Kidney epithelial cell (primary cell): Measurements from ENCODE around the gene SLBP. TPM values are rescaled to one million over a fixed set of nuclear protein-coding genes. Genes with fewer than 3 reads are reported as not detected.

Experiments
- DNase-seq: peaks from one replicate; pipeline ENCODE4 v3.0.0-alpha.2; 2010; ENCODE audit warnings: low read depth
- H3K27me3 ChIP-seq: 2 replicates; pipeline ENCODE4 v1.6.0; 2011; ENCODE audit warnings: low read length; ENCODE audit not compliant: control insufficient read depth, insufficient read depth
- H3K36me3 ChIP-seq: 2 replicates; pipeline ENCODE4 v1.5.1; 2011; ENCODE audit warnings: low read length; ENCODE audit not compliant: control insufficient read depth, insufficient read depth
- H3K4me3 ChIP-seq: 2 replicates; pipeline ENCODE4 v1.5.1; 2011; ENCODE audit warnings: low read depth, mild to moderate bottlenecking, control low read depth, low read length
- CTCF ChIP-seq: IDR thresholded peaks from 2 replicates; pipeline ENCODE4 v1.5.1; 2011; ENCODE audit warnings: mild to moderate bottlenecking, moderate library complexity, low read length, control low read depth, inconsistent platforms; ENCODE audit not compliant: insufficient read depth, poor library complexity, severe bottlenecking
- total RNA-seq: library from RNA; depleted of rRNA; stranded (reverse); fragments of >200 nt; gene quantifications from 2 replicates; pipeline ENCODE4 v1.2.3, GENCODE V29; 2015

SLBP gene
- total RNA-seq, 1 donor from 2014 or later = 74.8 TPM

GRCh38 chr4:1751155-1751918, 39.2 kb upstream of the SLBP start:
- DNase-seq = no peak
- no peaks in the 10 kb centered on the region for H3K36me3 ChIP-seq
- H3K4me3 ChIP-seq = no peak overlapping the region
- TF ChIP-seq CTCF = no peak
- peaks cover 10% of the 10 kb centered on the region for H3K27me3 ChIP-seq

DNA sequence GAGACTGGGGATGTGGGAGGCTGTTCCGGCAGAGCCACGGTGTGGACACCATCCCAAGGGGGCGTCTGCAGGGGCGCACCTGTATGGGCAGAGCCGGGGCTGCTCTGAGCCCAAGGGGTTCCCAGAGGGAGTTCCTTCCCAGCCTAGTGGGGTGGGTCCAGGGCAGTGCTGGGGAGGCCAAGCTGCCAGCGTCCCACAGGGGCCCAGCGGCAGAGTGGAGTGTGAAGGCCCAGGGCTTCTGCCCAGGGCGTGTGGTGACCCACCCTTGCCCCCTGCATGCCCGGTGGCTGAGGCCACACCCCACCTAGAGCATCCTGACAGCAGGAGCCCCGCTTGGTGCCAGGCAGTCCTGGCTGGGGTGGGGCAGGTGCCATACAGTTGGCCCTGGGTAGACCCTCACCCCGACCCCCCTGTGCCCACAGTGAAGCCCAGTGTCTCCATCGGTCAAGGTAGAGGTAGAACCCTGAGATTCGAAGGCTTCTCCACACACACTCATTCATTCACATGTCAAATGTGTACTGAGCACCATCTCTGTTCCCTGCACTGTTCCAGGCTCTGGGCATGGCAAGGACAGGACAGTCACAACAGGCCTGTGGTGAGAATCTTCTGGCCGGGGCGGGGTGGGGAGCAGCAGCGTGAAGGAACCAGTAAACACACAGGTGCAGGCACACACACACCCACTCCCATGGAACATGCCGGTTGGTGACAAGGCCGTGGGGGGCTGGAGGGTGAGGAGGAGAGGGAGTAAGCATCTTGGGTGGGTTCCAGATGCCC, 38.4 kb upstream of the SLBP start:
- H3K36me3 ChIP-seq = no peaks in the 10 kb centered on the region
- no peak overlapping the region for H3K4me3 ChIP-seq
- DNase-seq = no peak
- no peak for TF ChIP-seq CTCF
- peaks cover 8% of the 10 kb centered on the region for H3K27me3 ChIP-seq

- no peaks in the 10 kb centered on the region for H3K36me3 ChIP-seq
- H3K4me3 ChIP-seq = no peak overlapping the region
- no peak for TF ChIP-seq CTCF
- no peak for DNase-seq
- peaks cover 8% of the 10 kb centered on the region for H3K27me3 ChIP-seq
Observed at GRCh38 chr4:1749826-1750225, 37.7 kb upstream of the SLBP start.

GRCh38 chr4:1749370-1749769, 37.3 kb upstream of the SLBP start:
- H3K27me3 ChIP-seq = peaks cover 8% of the 10 kb centered on the region
- no peak for TF ChIP-seq CTCF
- no peak overlapping the region for H3K4me3 ChIP-seq
- H3K36me3 ChIP-seq = no peaks in the 10 kb centered on the region
- DNase-seq = no peak

- H3K27me3 ChIP-seq = peaks cover 8% of the 10 kb centered on the region
- no peaks in the 10 kb centered on the region for H3K36me3 ChIP-seq
- H3K4me3 ChIP-seq = no peak overlapping the region
- no peak for DNase-seq
- peak; percentile 93 for TF ChIP-seq CTCF
Observed at GRCh38 chr4:1748465-1748995, 36.4 kb upstream of the SLBP start.
